ENCODE measurements around the gene PRKAR2B.

PRKAR2B gene

GRCh38 chr7:107044347-107045194 lies at the start of gene PRKAR2B:
PRKAR2B (plus strand) TSS chr7:107044705; CDS start chr7:107044908, 203 bp downstream.
- DNase-seq = no peak

- no peak for DNase-seq
Observed at GRCh38 chr7:106994833-106995232, 49.7 kb upstream of the PRKAR2B start.

GRCh38 chr7:106997487-106998271 lies 46.8 kb upstream of the PRKAR2B start:
- no peak for DNase-seq

- DNase-seq = no peak
Observed at GRCh38 chr7:106999023-106999422, 45.5 kb upstream of the PRKAR2B start.

- DNase-seq = no peak
Observed at GRCh38 chr7:107001490-107001889, 43.0 kb upstream of the PRKAR2B start.

- no peak for DNase-seq
Observed at GRCh38 chr7:107002126-107002525, 42.4 kb upstream of the PRKAR2B start.

- DNase-seq = no peak
Observed at GRCh38 chr7:107002529-107002998, 41.9 kb upstream of the PRKAR2B start.

GRCh38 chr7:107007007-107007891 lies 37.3 kb upstream of the PRKAR2B start:
- DNase-seq = no peak

- no peak for DNase-seq
Observed at GRCh38 chr7:107007892-107008287, 36.6 kb upstream of the PRKAR2B start.

GRCh38 chr7:107009846-107010203 lies 34.7 kb upstream of the PRKAR2B start:
- DNase-seq = no peak

- DNase-seq = no peak
Observed at GRCh38 chr7:107012691-107013090, 31.8 kb upstream of the PRKAR2B start.

- no peak for DNase-seq
Observed at GRCh38 chr7:107014387-107015023, 30.0 kb upstream of the PRKAR2B start.

- no peak for DNase-seq
Observed at GRCh38 chr7:107016312-107016711, 28.2 kb upstream of the PRKAR2B start.

- DNase-seq = no peak
Observed at GRCh38 chr7:107017965-107018719, 26.4 kb upstream of the PRKAR2B start.

- no peak for DNase-seq
Observed at GRCh38 chr7:107020400-107020799, 24.1 kb upstream of the PRKAR2B start.

- DNase-seq = no peak
Observed at GRCh38 chr7:107021600-107021999, 22.9 kb upstream of the PRKAR2B start.

GRCh38 chr7:107023522-107024151 lies 20.9 kb upstream of the PRKAR2B start:
- DNase-seq = no peak

GRCh38 chr7:107024906-107025305 lies 19.6 kb upstream of the PRKAR2B start:
- no peak for DNase-seq

GRCh38 chr7:107025449-107026103 lies 18.9 kb upstream of the PRKAR2B start:
- no peak for DNase-seq

- no peak for DNase-seq
Observed at GRCh38 chr7:107026166-107026565, 18.3 kb upstream of the PRKAR2B start.

- DNase-seq = no peak
Observed at GRCh38 chr7:107027208-107027607, 17.3 kb upstream of the PRKAR2B start.
